ENCODE results near the gene ANKRD33. TPM values are rescaled to one million over a fixed set of nuclear protein-coding genes. Genes with fewer than 3 reads are reported as not detected.

Gene ANKRD33
- total RNA-seq, 4 donors from 2014 or later = not detected

GRCh38 chr12:51847643-51848325 is 40.1 kb upstream of the ANKRD33 start:
- DNase-seq = peak in 1 of 2 donors; percentile 35

DNA sequence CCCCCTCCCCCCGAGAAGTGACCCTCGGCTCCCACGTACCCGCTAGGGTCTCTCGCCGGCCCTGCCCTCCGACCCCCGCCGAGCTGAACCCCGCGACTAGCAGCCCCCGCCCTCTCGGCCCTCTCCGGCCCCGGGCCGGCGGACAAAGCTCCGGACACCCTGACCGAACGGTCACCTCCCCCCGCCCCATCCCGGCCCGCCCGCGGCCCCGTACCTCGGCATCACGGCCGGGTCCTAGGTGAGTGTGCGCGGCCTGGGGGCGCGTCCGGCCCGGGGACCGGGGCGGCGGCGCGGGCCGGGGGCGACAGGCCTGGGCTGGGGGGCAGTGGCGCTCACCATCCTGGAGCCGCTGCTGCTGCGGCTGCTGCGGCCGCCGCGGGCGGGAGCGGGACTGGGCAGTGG is 39.6 kb upstream of the ANKRD33 start, which contains the start of gene FIGNL2:
Gene FIGNL2, minus strand, starts transcription at position 393 of the 402 bp plus-strand sequence. CDS start 26,305 bp downstream, outside the sequence.
- Histone ChIP-seq H3K4me3 (replicated peaks in 1 of 3) (peak within 1 kb of the TSS in 2 of 3 donors; percentile 17 to 63), H3K27me3 (peaks cover 9% of the 10 kb centered on the region), H3K36me3 (no peaks in the 10 kb centered on the region), H3K27ac (peak within 1 kb of the TSS; percentile 15 to 75 (median 65)), H3K4me1 (peaks cover 14 to 37% of the 10 kb centered on the region in 2 donors), H3K9me3 (no peaks in the 10 kb centered on the region)
- intact Hi-C loops (cut with DNase I) = no loop called here
- no peak for DNase-seq
- no CpG with 5 or more reads among the region's 51 CpGs for WGBS, 2 donors
- no peak for TF ChIP-seq POLR2A (IDR thresholded peaks at IDR 0.05)
- TF ChIP-seq CTCF (IDR thresholded peaks at IDR 0.05) = no peak

More at GRCh38 chr12:51847643-51848325, 40.1 kb upstream of the ANKRD33 start:
- no peaks in the 10 kb centered on the region for H3K36me3 ChIP-seq
- TF ChIP-seq CTCF (IDR thresholded peaks at IDR 0.05) (no peak), POLR2A (IDR thresholded peaks at IDR 0.05) (no peak)
- peak overlapping the region; percentile 15 to 73 (median 65) for H3K27ac ChIP-seq
- H3K4me3 ChIP-seq (replicated peaks in 1 of 3) = peak overlapping the region in 2 of 3 donors; percentile 17 to 63
- H3K27me3 ChIP-seq = peaks cover 9% of the 10 kb centered on the region
- H3K9me3 ChIP-seq = no peaks in the 10 kb centered on the region
- H3K4me1 ChIP-seq = peaks cover 14 to 37% of the 10 kb centered on the region in 2 donors
- WGBS, 2 donors = 0% methylated on average over 7 to 8 of the region's 40 CpGs
- intact Hi-C loops (cut with DNase I) = no loop called here

GRCh38 chr12:51848841-51849735 is 38.8 kb upstream of the ANKRD33 start:
- Histone ChIP-seq H3K9me3 (no peaks in the 10 kb centered on the region), H3K36me3 (no peaks in the 10 kb centered on the region), H3K27me3 (peaks cover 9% of the 10 kb centered on the region), H3K4me3 (replicated peaks in 1 of 3) (peak overlapping the region in 1 of 3 donors; percentile 63), H3K27ac (peak overlapping the region in 2 of 3 donors; percentile 53 to 75), H3K4me1 (peaks cover 14 to 37% of the 10 kb centered on the region in 2 donors)
- WGBS, 2 donors = 41 to 54% methylated on average over 24 to 32 of the region's 57 CpGs
- intact Hi-C loops (cut with DNase I) = no loop called here
- peak in 1 of 2 donors; percentile 28 for DNase-seq
- no peak for TF ChIP-seq CTCF (IDR thresholded peaks at IDR 0.05)
- no peak for TF ChIP-seq POLR2A (IDR thresholded peaks at IDR 0.05)

- H3K9me3 ChIP-seq = no peaks in the 10 kb centered on the region
- H3K4me3 ChIP-seq (replicated peaks in 1 of 3) = no peak overlapping the region
- H3K4me1 ChIP-seq = peaks cover 14 to 37% of the 10 kb centered on the region in 2 donors
- no peaks in the 10 kb centered on the region for H3K36me3 ChIP-seq
- peaks cover 9% of the 10 kb centered on the region for H3K27me3 ChIP-seq
- intact Hi-C loops (cut with DNase I) = no loop called here
- WGBS, 2 donors = 85 to 96% methylated on average over 8 of the region's 8 CpGs
- no peak for DNase-seq
- peak overlapping the region in 1 of 3 donors; percentile 17 for H3K27ac ChIP-seq
- TF ChIP-seq POLR2A (IDR thresholded peaks at IDR 0.05) = no peak
These were observed 37.6 kb upstream of the ANKRD33 start for GRCh38 chr12:51850081-51850964.

GRCh38 chr12:51850965-51851299 is 37.0 kb upstream of the ANKRD33 start:
- H3K27ac ChIP-seq = no peak overlapping the region
- H3K4me3 ChIP-seq (replicated peaks in 1 of 3) = no peak overlapping the region
- H3K9me3 ChIP-seq = no peaks in the 10 kb centered on the region
- WGBS, 2 donors = 89 to 92% methylated on average over 3 to 4 of the region's 4 CpGs
- intact Hi-C loops (cut with DNase I) = no loop called here
- H3K36me3 ChIP-seq = no peaks in the 10 kb centered on the region
- H3K27me3 ChIP-seq = peaks cover 8% of the 10 kb centered on the region
- DNase-seq = no peak
- peaks cover 14 to 40% of the 10 kb centered on the region in 2 donors for H3K4me1 ChIP-seq
- TF ChIP-seq POLR2A (IDR thresholded peaks at IDR 0.05) (no peak), CTCF (IDR thresholded peaks at IDR 0.05) (no peak)

All from thyroid gland (tissue), 4 donors.